Rectal smooth muscle tissue (tissue), 1 donor: Measurements from ENCODE around the gene HMCN2.
"Not testable (repeated sequence)": the region's sequence is repeated elsewhere in the genome, so short reads cannot be mapped to it uniquely, and the experiment has no call there.

ENCODE experiments used
- H3K27ac ChIP-seq: one replicate; pipeline ENCODE4 v1.7.0; 2013; ENCODE audit warnings: low read depth, low read length, inconsistent platforms
- H3K27me3 ChIP-seq: one replicate; pipeline ENCODE4 v1.7.0; 2013; ENCODE audit warnings: low read length; ENCODE audit not compliant: control insufficient read depth, insufficient read depth
- H3K36me3 ChIP-seq: one replicate; pipeline ENCODE4 v1.7.0; 2013; ENCODE audit warnings: low read length; ENCODE audit not compliant: control insufficient read depth, insufficient read depth
- H3K4me1 ChIP-seq: one replicate; pipeline ENCODE4 v1.7.0; 2013; ENCODE audit warnings: low read length; ENCODE audit not compliant: control insufficient read depth, insufficient read depth
- H3K4me3 ChIP-seq: one replicate; pipeline ENCODE4 v1.7.0; 2013; ENCODE audit warnings: low read length
- H3K9ac ChIP-seq: one replicate; pipeline ENCODE4 v1.7.0; 2013; ENCODE audit warnings: low read length

HMCN2 gene

GRCh38 chr9:130394814-130395470 is 129.4 kb downstream of the HMCN2 start:
- Histone ChIP-seq H3K36me3 (peaks cover 16% of the 10 kb centered on the region), H3K27me3 (no peaks in the 10 kb centered on the region), H3K4me1 (no peaks in the 10 kb centered on the region), H3K4me3 (no peak overlapping the region), H3K27ac (no peak overlapping the region), H3K9ac (no peak overlapping the region)

GRCh38 chr9:130395810-130396435 is 130.4 kb downstream of the HMCN2 start:
- Histone ChIP-seq H3K27me3 (no peaks in the 10 kb centered on the region), H3K9ac (no peak overlapping the region), H3K36me3 (peaks cover 18% of the 10 kb centered on the region)

GRCh38 chr9:130396581-130396980 is 131.0 kb downstream of the HMCN2 start:
- no peaks in the 10 kb centered on the region for H3K27me3 ChIP-seq
- H3K4me1 ChIP-seq: no peaks in the 10 kb centered on the region
- no peak overlapping the region for H3K27ac ChIP-seq
- H3K9ac ChIP-seq: no peak overlapping the region
- H3K36me3 ChIP-seq: peaks cover 13% of the 10 kb centered on the region
- no peak overlapping the region for H3K4me3 ChIP-seq

More at GRCh38 chr9:130395810-130396435, 130.4 kb downstream of the HMCN2 start:
- Histone ChIP-seq H3K4me1 (no peaks in the 10 kb centered on the region), H3K4me3 (no peak overlapping the region), H3K27ac (no peak overlapping the region)

GRCh38 chr9:130398487-130399240 is 133.1 kb downstream of the HMCN2 start:
- H3K27me3 ChIP-seq: no peaks in the 10 kb centered on the region
- H3K27ac ChIP-seq: no peak overlapping the region
- peaks cover 13% of the 10 kb centered on the region for H3K36me3 ChIP-seq
- no peaks in the 10 kb centered on the region for H3K4me1 ChIP-seq
- no peak overlapping the region for H3K9ac ChIP-seq
- no peak overlapping the region for H3K4me3 ChIP-seq

GRCh38 chr9:130399768-130400167 is 134.2 kb downstream of the HMCN2 start:
- Histone ChIP-seq H3K27ac (no peak overlapping the region), H3K27me3 (no peaks in the 10 kb centered on the region), H3K36me3 (peaks cover 18% of the 10 kb centered on the region), H3K9ac (no peak overlapping the region), H3K4me3 (no peak overlapping the region), H3K4me1 (no peaks in the 10 kb centered on the region)

- Histone ChIP-seq H3K9ac (no peak overlapping the region), H3K4me3 (no peak overlapping the region), H3K27me3 (no peaks in the 10 kb centered on the region), H3K36me3 (peaks cover 25% of the 10 kb centered on the region), H3K4me1 (no peaks in the 10 kb centered on the region), H3K27ac (no peak overlapping the region)
Measured at GRCh38 chr9:130400870-130401269, 135.3 kb downstream of the HMCN2 start.

GRCh38 chr9:130401742-130402141 is 136.2 kb downstream of the HMCN2 start:
- peaks cover 20% of the 10 kb centered on the region for H3K36me3 ChIP-seq

GRCh38 chr9:130402243-130402642 is 136.7 kb downstream of the HMCN2 start:
- Histone ChIP-seq H3K9ac (no peak overlapping the region), H3K27ac (no peak overlapping the region), H3K36me3 (peaks cover 22% of the 10 kb centered on the region), H3K4me1 (no peaks in the 10 kb centered on the region), H3K27me3 (no peaks in the 10 kb centered on the region), H3K4me3 (no peak overlapping the region)

More at GRCh38 chr9:130401742-130402141, 136.2 kb downstream of the HMCN2 start:
- not testable (repeated sequence) for H3K9ac ChIP-seq, H3K27ac ChIP-seq, H3K27me3 ChIP-seq, H3K4me1 ChIP-seq, H3K4me3 ChIP-seq

- no peaks in the 10 kb centered on the region for H3K4me1 ChIP-seq
Measured at GRCh38 chr9:130402645-130403440, 137.3 kb downstream of the HMCN2 start.

GRCh38 chr9:130405657-130406257 is 140.2 kb downstream of the HMCN2 start:
- no peak overlapping the region for H3K27ac ChIP-seq
- H3K4me3 ChIP-seq: no peak overlapping the region
- H3K4me1 ChIP-seq: no peaks in the 10 kb centered on the region
- no peaks in the 10 kb centered on the region for H3K27me3 ChIP-seq
- H3K9ac ChIP-seq: no peak overlapping the region
- H3K36me3 ChIP-seq: peaks cover 18% of the 10 kb centered on the region

More at GRCh38 chr9:130402645-130403440, 137.3 kb downstream of the HMCN2 start:
- Histone ChIP-seq H3K9ac (no peak overlapping the region), H3K4me3 (no peak overlapping the region), H3K36me3 (peaks cover 23% of the 10 kb centered on the region), H3K27me3 (no peaks in the 10 kb centered on the region), H3K27ac (no peak overlapping the region)

GRCh38 chr9:130406278-130406895 is 140.8 kb downstream of the HMCN2 start:
- Histone ChIP-seq H3K27me3 (no peaks in the 10 kb centered on the region), H3K4me3 (no peak overlapping the region)

More at GRCh38 chr9:130406278-130406895, 140.8 kb downstream of the HMCN2 start:
- H3K9ac ChIP-seq: no peak overlapping the region
- H3K27ac ChIP-seq: no peak overlapping the region
- no peaks in the 10 kb centered on the region for H3K4me1 ChIP-seq
- peaks cover 18% of the 10 kb centered on the region for H3K36me3 ChIP-seq
